DOHH2 (cell line): Measurements from ENCODE around the gene NUP93.

ENCODE experiments used
- EZH2phosphoT487 ChIP-seq: fragments of 200-600 bp; sonication (generic); IDR thresholded peaks from 2 replicates; pipeline ENCODE4 v1.6.1; 2017; ENCODE audit warnings: borderline replicate concordance, mild to moderate bottlenecking, antibody characterized with exemption, low read length, moderate library complexity, mixed read lengths
- TF ChIP-seq, protein P1 (sequence below): fragments of 200-600 bp; sonication (generic); IDR thresholded peaks from one replicate; pipeline ENCODE4 v1.5.1; 2014; ENCODE audit warnings: antibody characterized with exemption, mild to moderate bottlenecking, low read depth, low read length; ENCODE audit not compliant: poor library complexity, severe bottlenecking

DNA sequence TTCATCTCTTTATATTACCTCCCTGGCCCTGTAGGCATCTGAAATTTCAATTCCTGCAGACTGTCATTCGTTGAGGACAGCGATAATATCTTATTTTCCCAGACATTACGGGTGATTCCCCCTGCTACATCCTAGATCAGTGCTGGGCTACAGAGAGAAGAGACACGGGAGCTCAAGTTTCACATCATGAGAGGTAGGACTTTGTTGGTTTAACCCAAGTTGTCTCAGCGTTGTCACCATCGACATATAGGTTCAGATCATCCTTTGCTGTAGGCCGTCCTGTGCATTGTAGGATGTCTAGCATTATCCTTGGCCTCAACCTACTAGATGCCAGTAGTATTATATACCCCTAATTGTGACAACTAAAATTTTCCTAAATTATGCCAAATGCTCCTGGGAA lies 28.4 kb upstream of the NUP93 start:
- TF ChIP-seq, protein P1, sequence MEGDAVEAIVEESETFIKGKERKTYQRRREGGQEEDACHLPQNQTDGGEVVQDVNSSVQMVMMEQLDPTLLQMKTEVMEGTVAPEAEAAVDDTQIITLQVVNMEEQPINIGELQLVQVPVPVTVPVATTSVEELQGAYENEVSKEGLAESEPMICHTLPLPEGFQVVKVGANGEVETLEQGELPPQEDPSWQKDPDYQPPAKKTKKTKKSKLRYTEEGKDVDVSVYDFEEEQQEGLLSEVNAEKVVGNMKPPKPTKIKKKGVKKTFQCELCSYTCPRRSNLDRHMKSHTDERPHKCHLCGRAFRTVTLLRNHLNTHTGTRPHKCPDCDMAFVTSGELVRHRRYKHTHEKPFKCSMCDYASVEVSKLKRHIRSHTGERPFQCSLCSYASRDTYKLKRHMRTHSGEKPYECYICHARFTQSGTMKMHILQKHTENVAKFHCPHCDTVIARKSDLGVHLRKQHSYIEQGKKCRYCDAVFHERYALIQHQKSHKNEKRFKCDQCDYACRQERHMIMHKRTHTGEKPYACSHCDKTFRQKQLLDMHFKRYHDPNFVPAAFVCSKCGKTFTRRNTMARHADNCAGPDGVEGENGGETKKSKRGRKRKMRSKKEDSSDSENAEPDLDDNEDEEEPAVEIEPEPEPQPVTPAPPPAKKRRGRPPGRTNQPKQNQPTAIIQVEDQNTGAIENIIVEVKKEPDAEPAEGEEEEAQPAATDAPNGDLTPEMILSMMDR = no peak
- TF ChIP-seq EZH2phosphoT487 = no peak
